ENCODE data around the gene ZC3H7B. TPM values are rescaled to one million over a fixed set of nuclear protein-coding genes. Genes with fewer than 3 reads are reported as not detected.

The ZC3H7B gene
- total and polyA plus RNA-seq, 9 donors, result 25.6 to 55.0 (median 42.2) TPM

- Histone ChIP-seq H3K27ac (ENCODE audit: low read length) (no peak overlapping the region), H3K9me3 (replicated peaks; ENCODE audit: control insufficient read depth, low read depth, low read length) (no peaks in the 10 kb centered on the region), H3K4me1 (ENCODE audit: control insufficient read depth, insufficient read depth, low read length) (peaks cover 20% of the 10 kb centered on the region), H3K4me3 (ENCODE audit: low read length) (no peak overlapping the region), H3K27me3 (ENCODE audit: control insufficient read depth, insufficient read depth, low read length) (no peaks in the 10 kb centered on the region), H3K36me3 (ENCODE audit: control insufficient read depth, insufficient read depth, low read length) (no peaks in the 10 kb centered on the region)
- WGBS (ENCODE audit: insufficient coverage), result 91% methylated on average over 7 of the region's 8 CpGs
- DNase-seq, result no peak
Measured at GRCh38 chr22:41408665-41409064, 107.3 kb downstream of the ZC3H7B start.

Other genes with a start within 250 kb of the ZC3H7B start
- 34.8 TPM for gene EP300, start 208.9 kb upstream of the ZC3H7B start, total RNA-seq
- gene EP300, start 208.9 kb upstream of the ZC3H7B start, polyA plus RNA-seq (ENCODE audit: insufficient read depth in 1 of 8, insufficient read length in 8 of 8, low replicate concordance in 1 of 8), result 10 to 100 TPM; 27.6 to 48.0 (median 33.8) TPM
- 13.0 TPM for gene L3MBTL2, start 96.2 kb upstream of the ZC3H7B start, total RNA-seq
- 10 to 100 TPM; 13.6 to 19.4 (median 15.5) TPM for gene L3MBTL2, start 96.2 kb upstream of the ZC3H7B start, polyA plus RNA-seq (ENCODE audit: insufficient read depth in 1 of 8, insufficient read length in 8 of 8, low replicate concordance in 1 of 8)
- 4.7 TPM for gene CHADL, start 60.6 kb upstream of the ZC3H7B start, total RNA-seq
- gene CHADL, start 60.6 kb upstream of the ZC3H7B start, polyA plus RNA-seq (ENCODE audit: insufficient read depth in 1 of 8, insufficient read length in 8 of 8, low replicate concordance in 1 of 8), result 1 to 10 TPM; 2.8 to 5.4 (median 4.5) TPM
- gene RANGAP1, start 15.3 kb upstream of the ZC3H7B start, total RNA-seq, result 12.7 TPM
- gene RANGAP1, start 15.3 kb upstream of the ZC3H7B start, polyA plus RNA-seq (ENCODE audit: insufficient read depth in 1 of 8, insufficient read length in 8 of 8, low replicate concordance in 1 of 8), result 10 to 100 TPM; 27.4 to 39.4 (median 32.3) TPM
- gene TEF, start 80.4 kb downstream of the ZC3H7B start, total RNA-seq, result 11.8 TPM
- 10 to 100 TPM in 5 of 8 donors, 1 to 10 TPM in 3; 8.6 to 13.7 (median 10.3) TPM for gene TEF, start 80.4 kb downstream of the ZC3H7B start, polyA plus RNA-seq (ENCODE audit: insufficient read depth in 1 of 8, insufficient read length in 8 of 8, low replicate concordance in 1 of 8)
- gene TOB2, start 145.3 kb downstream of the ZC3H7B start, total RNA-seq, result 23.1 TPM
- 10 to 100 TPM; 33.8 to 45.5 (median 39.6) TPM for gene TOB2, start 145.3 kb downstream of the ZC3H7B start, polyA plus RNA-seq (ENCODE audit: insufficient read depth in 1 of 8, insufficient read length in 8 of 8, low replicate concordance in 1 of 8)
- gene PHF5A, start 167.2 kb downstream of the ZC3H7B start, total RNA-seq, result 43.0 TPM
- gene PHF5A, start 167.2 kb downstream of the ZC3H7B start, polyA plus RNA-seq (ENCODE audit: insufficient read depth in 1 of 8, insufficient read length in 8 of 8, low replicate concordance in 1 of 8), result 10 to 100 TPM; 38.6 to 56.2 (median 43.3) TPM
- 64.6 TPM for gene ACO2, start 167.6 kb downstream of the ZC3H7B start, total RNA-seq
- gene ACO2, start 167.6 kb downstream of the ZC3H7B start, polyA plus RNA-seq (ENCODE audit: insufficient read depth in 1 of 8, insufficient read length in 8 of 8, low replicate concordance in 1 of 8), result 100 to 1,000 TPM in 6 of 8 donors, 10 to 100 TPM in 2; 81.8 to 117 (median 105) TPM
- gene POLR3H, start 242.9 kb downstream of the ZC3H7B start, total RNA-seq, result 13.2 TPM
- gene POLR3H, start 242.9 kb downstream of the ZC3H7B start, polyA plus RNA-seq (ENCODE audit: insufficient read depth in 1 of 8, insufficient read length in 8 of 8, low replicate concordance in 1 of 8), result 10 to 100 TPM; 17.3 to 24.8 (median 23.0) TPM